ENCODE data around the gene APOB.

Gene APOB

DNA sequence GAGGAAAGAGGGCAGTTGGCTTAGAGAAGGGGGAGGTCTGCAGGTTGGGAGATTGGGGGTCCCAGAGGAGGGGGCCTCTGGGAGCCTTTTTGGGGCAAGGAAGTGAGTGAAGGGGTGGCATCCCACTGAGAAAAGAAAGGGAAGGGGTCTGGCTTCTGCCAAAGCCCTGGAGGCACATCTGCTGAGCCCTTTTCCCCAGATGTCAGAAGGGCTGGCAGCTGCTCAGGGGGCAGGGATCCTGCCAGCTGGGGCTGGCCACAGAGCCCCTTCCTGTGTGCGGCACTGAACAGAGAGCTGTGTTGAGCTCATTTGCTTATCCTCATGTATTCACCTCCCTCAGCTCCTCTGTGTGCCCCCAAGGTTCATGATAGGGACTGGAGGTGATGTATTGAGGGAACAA lies 54.5 kb downstream of the APOB start:
- no peaks in the 10 kb centered on the region for H3K9me3 ChIP-seq (ENCODE audit: control insufficient read depth, insufficient read depth, low read length)
- H3K4me1 ChIP-seq (ENCODE audit: control insufficient read depth, low read length), result no peaks in the 10 kb centered on the region
- no peaks in the 10 kb centered on the region for H3K36me3 ChIP-seq (ENCODE audit: control insufficient read depth, low read length)
- no peaks in the 10 kb centered on the region for H4K20me1 ChIP-seq (ENCODE audit: control insufficient read depth, insufficient read depth, low read depth, low read length)
- no peaks in the 10 kb centered on the region for H3K79me2 ChIP-seq (ENCODE audit: control insufficient read depth, low read length)
- H3K9me2 ChIP-seq (replicated peaks; ENCODE audit: control insufficient read depth, low read length), result no peaks in the 10 kb centered on the region
- H3K4me2 ChIP-seq (ENCODE audit: low read length), result no peak overlapping the region
- no peak overlapping the region for H3K4me3 ChIP-seq (ENCODE audit: low read length)
- TF ChIP-seq, protein P1, sequence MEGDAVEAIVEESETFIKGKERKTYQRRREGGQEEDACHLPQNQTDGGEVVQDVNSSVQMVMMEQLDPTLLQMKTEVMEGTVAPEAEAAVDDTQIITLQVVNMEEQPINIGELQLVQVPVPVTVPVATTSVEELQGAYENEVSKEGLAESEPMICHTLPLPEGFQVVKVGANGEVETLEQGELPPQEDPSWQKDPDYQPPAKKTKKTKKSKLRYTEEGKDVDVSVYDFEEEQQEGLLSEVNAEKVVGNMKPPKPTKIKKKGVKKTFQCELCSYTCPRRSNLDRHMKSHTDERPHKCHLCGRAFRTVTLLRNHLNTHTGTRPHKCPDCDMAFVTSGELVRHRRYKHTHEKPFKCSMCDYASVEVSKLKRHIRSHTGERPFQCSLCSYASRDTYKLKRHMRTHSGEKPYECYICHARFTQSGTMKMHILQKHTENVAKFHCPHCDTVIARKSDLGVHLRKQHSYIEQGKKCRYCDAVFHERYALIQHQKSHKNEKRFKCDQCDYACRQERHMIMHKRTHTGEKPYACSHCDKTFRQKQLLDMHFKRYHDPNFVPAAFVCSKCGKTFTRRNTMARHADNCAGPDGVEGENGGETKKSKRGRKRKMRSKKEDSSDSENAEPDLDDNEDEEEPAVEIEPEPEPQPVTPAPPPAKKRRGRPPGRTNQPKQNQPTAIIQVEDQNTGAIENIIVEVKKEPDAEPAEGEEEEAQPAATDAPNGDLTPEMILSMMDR (IDR thresholded peaks at IDR 0.05; ENCODE audit: low read depth, low read length, poor library complexity, severe bottlenecking), result no peak
- no peaks in the 10 kb centered on the region for H3F3A ChIP-seq (ENCODE audit: control insufficient read depth, insufficient read depth)
- no peaks in the 10 kb centered on the region for H3K27me3 ChIP-seq (ENCODE audit: control insufficient read depth, low read length)
- no peak overlapping the region for H3K27ac ChIP-seq (ENCODE audit: low read depth, low read length)

DNA sequence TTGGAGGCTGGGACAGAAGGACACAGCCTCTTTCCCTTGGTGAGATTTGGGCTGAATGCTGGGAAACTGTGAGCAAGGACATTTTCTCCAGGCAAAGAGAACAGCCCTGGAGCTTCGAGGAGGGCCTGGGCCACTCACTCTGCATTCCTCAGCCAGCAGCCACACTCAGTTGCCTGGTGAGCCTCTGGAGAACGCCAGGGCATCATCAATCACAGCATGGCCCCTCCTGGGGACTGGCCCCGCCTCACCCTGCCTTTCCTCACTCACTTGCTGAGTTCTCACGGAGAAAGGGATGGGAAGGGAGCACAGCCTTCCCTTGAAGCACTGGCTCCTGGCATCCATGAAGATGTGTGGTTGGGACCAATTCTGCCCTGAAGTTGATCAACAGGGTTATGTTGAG lies 55.0 kb downstream of the APOB start:
- no peaks in the 10 kb centered on the region for H4K20me1 ChIP-seq (ENCODE audit: control insufficient read depth, insufficient read depth, low read depth, low read length)
- H3K9me3 ChIP-seq (ENCODE audit: control insufficient read depth, insufficient read depth, low read length), result no peaks in the 10 kb centered on the region
- H3K27me3 ChIP-seq (ENCODE audit: control insufficient read depth, low read length), result no peaks in the 10 kb centered on the region
- no peaks in the 10 kb centered on the region for H3K4me1 ChIP-seq (ENCODE audit: control insufficient read depth, low read length)
- H3K9me2 ChIP-seq (replicated peaks; ENCODE audit: control insufficient read depth, low read length), result no peaks in the 10 kb centered on the region
- no peak overlapping the region for H3K4me2 ChIP-seq (ENCODE audit: low read length)
- no peaks in the 10 kb centered on the region for H3K79me2 ChIP-seq (ENCODE audit: control insufficient read depth, low read length)
- no peaks in the 10 kb centered on the region for H3K36me3 ChIP-seq (ENCODE audit: control insufficient read depth, low read length)
- no peak overlapping the region for H3K4me3 ChIP-seq (ENCODE audit: low read length)
- TF ChIP-seq, protein P1 (IDR thresholded peaks at IDR 0.05; ENCODE audit: low read depth, low read length, poor library complexity, severe bottlenecking), result no peak
- TF ChIP-seq EZH2phosphoT487 (IDR thresholded peaks at IDR 0.05; ENCODE audit: borderline replicate concordance, low read length), result no peak
- H3F3A ChIP-seq (ENCODE audit: control insufficient read depth, insufficient read depth), result no peaks in the 10 kb centered on the region
- no peak overlapping the region for H3K27ac ChIP-seq (ENCODE audit: low read depth, low read length)

DNA sequence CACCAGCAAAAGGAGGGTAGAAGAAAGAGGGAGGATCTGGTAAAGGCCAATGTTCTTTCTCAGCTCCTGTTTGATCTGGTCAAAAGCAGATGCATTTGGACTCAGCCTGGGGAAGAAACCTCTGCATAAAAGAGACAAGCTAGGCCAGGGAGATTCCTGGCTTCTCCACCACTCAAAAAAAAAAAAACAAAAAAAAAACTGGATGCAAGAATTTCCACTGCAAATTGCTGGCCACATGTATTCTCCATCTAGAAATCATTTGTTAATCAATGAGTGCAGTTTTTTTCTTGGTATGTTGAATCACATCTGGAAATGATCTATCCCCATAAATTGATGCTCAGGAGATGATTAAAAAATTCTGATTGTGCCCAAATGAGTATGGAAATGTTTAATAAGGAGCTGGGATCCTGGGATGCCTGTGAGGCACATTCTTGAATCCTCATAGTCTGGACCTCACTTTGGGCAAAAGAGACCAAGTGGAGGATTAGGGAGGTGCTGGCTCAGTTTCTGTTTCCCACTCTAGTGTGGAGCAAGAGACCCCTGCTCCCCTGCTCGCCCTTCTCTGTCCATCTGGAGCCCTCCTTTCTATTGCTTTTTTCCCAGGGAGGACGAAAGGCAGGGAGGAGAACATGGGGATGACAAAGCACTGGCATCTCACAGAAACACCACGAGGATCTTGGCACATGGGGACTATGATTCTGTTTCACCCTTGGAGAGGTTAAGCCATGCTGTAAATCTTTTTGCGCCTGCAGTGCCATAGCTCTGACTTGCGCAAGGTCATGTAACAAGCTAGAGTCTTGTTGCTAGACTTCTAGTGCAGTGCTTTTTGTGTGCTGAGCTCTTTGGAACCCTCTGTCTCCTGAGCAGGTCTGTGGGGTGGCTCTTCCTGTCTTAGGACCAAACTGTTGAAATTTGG lies 57.6 kb downstream of the APOB start:
- Histone ChIP-seq H3K9me3 (ENCODE audit: control insufficient read depth, insufficient read depth, low read length) (no peaks in the 10 kb centered on the region), H3F3A (ENCODE audit: control insufficient read depth, insufficient read depth) (no peaks in the 10 kb centered on the region), H3K4me2 (ENCODE audit: low read length) (no peak overlapping the region), H3K4me3 (ENCODE audit: low read length) (no peak overlapping the region), H3K4me1 (ENCODE audit: control insufficient read depth, low read length) (no peaks in the 10 kb centered on the region), H3K27ac (ENCODE audit: low read depth, low read length) (no peak overlapping the region), H3K27me3 (ENCODE audit: control insufficient read depth, low read length) (no peaks in the 10 kb centered on the region), H3K79me2 (ENCODE audit: control insufficient read depth, low read length) (no peaks in the 10 kb centered on the region), H4K20me1 (ENCODE audit: control insufficient read depth, insufficient read depth, low read depth, low read length) (no peaks in the 10 kb centered on the region), H3K9me2 (replicated peaks; ENCODE audit: control insufficient read depth, low read length) (no peaks in the 10 kb centered on the region), H3K36me3 (ENCODE audit: control insufficient read depth, low read length) (no peaks in the 10 kb centered on the region)
- no peak for TF ChIP-seq EZH2phosphoT487 (IDR thresholded peaks at IDR 0.05; ENCODE audit: borderline replicate concordance, low read length)
- TF ChIP-seq, protein P1 (IDR thresholded peaks at IDR 0.05; ENCODE audit: low read depth, low read length, poor library complexity, severe bottlenecking), result no peak

Measured in DOHH2 (cell line).